ENCODE results near the gene HRC.
"Not testable (repeated sequence)": the region's sequence is repeated elsewhere in the genome, so short reads cannot be mapped to it uniquely, and the experiment has no call there.

The HRC gene

DNA sequence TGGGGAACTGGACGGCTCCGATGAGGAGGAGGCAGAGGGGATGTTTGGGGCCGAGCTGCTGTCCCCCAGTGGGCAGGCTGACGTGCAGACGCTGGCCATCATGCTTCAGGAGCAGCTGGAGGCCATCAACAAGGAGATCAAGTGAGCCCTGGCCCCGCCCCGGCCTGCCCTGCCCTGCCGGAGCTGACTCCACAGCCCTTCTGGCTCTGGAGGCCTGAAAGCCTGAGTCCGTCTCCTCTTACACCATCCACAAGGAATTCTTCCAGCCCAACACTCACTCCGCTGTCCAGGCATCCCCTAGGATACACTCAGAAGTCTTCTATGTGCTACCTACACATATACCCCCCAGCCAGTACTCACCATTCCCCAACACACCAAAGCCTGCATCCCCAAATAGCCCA, 18.4 kb downstream of the HRC start:
- in situ Hi-C loops (cut with MboI; ENCODE audit: low sequenced_read_pairs): no loop called here

DNA sequence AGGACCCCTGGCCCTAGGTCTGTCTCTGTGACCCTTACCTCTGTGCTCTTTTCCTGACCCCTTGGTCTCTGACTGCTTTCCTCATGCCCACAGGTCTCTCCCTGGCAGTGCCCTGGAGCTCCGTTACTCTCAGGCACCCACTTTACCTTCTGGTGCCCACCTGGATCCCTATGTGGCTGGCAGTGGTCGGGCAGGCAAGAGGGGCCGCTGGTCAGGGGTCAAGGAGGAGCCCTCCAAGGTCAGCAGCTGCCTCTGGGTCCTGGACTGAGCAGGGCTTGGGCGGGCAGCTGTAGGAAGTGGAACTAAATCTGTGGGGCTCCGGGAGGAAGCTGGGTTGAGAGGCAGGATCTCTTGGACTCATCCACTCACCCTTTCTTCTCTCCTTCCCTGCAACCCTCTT, 19.5 kb downstream of the HRC start:
- in situ Hi-C loops (cut with MboI; ENCODE audit: low sequenced_read_pairs): no loop called here

DNA sequence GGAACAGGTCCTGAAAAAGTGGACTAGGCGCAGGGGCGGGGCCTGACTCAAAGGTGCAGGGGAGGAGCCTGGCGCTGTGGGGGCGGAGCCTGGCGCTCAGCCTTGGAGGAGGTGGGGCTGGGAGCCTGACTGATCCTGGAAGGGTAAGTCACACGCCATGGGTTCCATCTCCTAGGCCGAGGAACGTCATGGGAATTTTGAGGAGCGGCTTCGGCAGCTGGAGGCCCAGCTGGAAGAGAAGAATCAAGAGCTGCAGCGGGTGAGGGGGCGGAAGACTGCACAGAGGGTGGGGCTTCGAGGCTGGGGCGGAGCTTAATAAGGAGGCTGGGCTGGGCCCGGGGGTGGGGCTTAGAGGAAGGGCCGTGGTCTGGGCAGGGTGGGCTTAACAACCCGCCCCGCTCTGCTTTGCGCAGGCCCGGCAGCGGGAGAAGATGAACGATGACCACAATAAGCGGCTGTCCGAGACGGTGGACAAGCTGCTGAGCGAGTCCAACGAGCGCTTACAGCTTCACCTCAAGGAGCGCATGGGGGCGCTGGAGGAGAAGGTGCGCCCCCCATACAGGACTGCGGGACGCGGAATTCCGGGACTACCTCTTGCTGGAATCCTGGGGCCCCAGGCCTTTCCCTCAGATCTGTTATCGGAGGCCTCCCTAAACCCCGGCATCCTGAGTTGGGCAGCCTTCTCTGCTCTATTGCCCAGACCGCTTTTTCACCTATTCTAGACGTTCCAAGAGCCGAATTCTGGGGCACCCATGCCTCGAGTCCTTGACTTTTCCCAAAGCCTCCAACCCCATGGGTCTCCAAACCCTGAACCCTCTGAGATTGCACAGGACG, 21.4 kb downstream of the HRC start:
- in situ Hi-C loops (cut with MboI; ENCODE audit: low sequenced_read_pairs): no loop called here

DNA sequence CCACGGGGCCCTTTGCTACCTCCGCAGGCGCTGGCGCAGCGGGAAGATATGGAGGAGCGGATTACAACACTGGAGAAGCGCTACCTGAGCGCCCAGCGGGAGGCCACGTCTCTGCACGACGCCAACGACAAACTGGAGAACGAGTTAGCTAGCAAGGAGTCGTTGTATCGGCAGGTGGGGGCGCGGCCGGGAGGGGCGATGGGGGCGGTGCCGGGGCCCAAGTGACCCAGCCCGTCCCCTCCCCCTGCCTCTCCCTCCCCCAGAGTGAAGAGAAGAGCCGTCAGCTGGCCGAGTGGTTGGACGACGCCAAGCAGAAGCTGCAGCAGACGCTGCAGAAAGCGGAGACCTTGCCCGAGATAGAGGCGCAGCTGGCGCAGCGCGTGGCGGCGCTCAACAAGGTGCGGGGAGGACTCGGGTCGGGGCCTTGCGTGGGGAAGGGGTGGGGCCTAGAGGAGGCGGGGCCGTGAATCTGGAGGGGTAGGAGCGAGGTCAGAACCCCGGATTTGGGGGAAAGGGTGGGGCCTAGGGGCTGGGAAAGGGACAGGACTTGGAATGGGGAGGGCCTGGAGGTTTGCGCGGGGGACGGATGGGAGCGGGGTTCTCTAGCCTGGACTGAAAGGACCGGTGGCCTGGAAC, 22.1 kb downstream of the HRC start:
- in situ Hi-C loops (cut with MboI; ENCODE audit: low sequenced_read_pairs): no loop called here

DNA sequence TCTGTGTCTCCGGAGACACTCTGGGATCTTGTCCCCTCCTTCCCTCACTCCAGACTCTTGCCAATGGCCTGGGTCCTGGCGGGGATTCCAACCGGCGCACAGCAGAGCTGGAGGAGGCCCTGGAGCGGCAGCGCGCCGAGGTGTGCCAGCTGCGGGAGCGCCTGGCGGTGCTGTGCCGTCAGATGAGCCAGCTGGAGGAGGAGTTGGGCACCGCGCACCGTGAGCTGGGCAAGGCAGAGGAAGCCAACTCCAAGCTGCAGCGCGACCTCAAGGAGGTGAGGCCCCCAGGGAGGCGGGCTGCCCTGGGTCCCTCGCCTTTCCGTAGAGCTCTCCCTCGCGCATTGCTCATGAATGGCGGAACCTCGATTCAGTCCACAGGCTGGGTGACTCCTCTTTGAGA, 24.9 kb downstream of the HRC start:
- in situ Hi-C loops (cut with MboI; ENCODE audit: low sequenced_read_pairs): no loop called here

DNA sequence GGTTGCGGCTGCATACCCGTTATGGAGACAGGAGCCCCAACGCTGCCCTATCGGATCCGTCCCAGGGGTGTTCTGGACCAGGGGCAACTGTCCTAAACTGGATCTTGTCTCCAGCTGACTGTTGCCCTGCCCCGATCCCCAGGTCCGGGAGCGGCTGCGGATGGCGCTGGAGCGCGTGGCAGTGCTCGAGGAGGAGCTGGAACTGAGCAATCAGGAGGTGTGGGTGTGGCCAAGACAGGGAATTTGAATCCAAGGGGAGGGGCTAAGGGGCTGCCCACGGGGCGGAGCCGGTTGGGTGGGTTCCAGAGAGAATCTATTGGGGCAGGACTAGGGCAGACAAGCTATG, 26.0 kb downstream of the HRC start:
- in situ Hi-C loops (cut with MboI; ENCODE audit: low sequenced_read_pairs): no loop called here

DNA sequence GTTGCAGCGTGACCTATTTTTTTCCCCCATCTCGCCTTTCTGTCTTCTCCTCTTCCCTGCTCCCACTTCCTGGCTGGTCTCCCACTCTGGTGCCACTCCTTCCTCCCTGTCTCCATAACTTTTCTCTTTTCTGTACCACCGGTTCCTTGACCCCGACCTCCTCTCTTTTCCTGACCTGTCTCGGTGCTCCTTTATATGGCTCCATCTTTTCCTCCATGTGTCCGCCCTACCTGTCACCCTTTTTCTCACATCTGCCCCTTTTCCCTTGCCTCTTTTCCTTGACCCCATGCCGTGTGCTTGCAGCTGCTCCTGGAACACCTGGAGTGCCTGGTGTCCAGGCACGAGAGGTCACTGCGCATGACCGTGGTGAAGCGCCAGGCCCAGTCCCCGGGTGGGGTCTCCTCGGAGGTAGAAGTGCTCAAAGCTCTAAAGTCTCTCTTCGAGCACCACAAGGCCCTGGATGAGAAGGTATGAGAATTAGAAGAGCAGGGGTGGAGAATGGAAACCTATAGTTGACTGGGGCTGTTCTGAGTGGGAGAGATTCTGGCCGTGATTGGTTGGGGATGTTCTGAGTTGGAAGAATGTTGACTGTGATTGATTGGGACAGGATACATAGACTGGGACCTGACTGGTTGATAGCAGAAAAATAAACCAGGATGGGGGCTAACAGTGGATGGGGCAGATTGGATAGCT, 26.5 kb downstream of the HRC start:
- in situ Hi-C loops (cut with MboI; ENCODE audit: low sequenced_read_pairs): no loop called here

DNA sequence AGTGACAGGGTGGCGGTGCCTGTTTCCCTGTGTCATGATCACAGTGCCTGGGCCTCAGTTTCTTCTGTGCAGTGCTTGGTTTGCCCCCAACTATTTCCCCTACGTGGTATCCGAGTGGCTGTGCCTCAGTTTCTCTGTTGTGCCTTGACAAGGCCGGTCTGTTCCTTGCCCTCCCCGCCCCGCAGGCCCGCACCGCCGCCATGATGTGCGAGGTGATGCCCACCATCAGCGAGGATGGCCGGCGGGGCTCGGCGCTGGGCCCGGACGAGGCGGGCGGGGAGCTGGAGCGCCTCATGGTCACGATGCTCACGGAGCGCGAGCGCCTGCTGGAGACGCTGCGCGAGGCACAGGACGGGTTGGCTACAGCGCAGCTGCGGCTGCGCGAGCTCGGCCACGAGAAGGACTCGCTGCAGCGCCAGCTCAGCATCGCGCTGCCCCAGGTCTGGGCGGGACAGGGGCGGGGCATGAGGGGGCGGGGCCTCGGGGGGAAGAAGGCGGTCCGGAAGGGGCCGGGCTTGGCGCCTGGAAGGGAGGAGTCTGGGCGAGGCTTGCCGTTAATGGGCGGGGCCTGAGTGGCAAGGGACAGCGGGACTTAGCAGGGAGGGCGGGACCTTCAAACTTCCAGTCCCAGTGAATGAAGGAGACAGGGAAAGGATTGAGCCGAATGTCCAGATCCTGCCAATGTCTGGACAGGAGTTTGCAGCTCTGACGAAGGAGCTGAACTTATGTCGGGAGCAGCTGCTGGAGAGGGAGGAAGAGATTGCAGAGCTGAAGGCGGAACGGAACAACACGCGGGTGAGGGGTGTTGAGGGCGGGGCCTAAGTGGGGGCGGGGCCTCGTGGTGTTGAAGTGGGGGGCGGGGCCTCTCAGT, 27.3 kb downstream of the HRC start:
- in situ Hi-C loops (cut with MboI; ENCODE audit: low sequenced_read_pairs): no loop called here

DNA sequence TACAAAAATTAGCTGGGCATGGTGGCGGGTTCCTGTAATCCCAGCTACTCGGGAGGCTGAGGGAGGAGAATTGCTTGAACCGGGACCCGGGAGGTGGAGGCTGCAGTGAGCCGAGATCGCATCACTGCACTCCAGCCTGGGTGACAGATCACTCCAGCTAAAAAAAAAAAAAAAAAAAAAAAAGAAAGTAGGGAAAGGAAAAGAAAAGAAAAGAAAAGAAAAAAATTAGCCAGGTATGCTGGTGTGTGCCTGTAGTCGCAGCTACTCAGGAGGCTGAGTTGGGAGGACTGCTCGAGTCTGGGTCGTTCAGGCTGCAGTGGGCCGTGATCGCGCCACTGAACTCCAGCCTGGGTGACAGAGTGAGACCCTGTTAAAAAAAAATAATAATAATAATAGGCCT, 28.0 kb downstream of the HRC start:
- in situ Hi-C loops (cut with MboI; ENCODE audit: low sequenced_read_pairs): not testable (repeated sequence)

DNA sequence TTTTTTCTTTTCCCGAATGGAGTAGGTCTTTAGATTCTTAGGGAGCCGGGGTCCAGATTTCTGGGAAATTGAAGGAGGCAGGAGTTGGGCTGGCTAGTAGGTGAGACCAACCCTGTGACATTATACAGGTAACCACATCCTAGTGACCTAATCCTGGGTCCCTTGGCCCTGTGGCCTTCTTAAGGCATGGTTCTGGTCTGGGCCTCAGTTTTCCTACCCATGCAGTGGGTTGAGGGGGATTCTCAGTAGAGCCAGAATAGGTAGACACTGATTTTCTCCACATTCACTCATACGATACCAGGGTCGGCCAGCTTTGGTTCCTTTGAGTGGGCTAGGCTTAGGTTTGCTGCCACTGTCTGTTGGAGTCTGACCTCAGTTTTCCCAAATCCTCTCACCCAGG, 28.6 kb downstream of the HRC start:
- in situ Hi-C loops (cut with MboI; ENCODE audit: low sequenced_read_pairs): no loop called here

DNA sequence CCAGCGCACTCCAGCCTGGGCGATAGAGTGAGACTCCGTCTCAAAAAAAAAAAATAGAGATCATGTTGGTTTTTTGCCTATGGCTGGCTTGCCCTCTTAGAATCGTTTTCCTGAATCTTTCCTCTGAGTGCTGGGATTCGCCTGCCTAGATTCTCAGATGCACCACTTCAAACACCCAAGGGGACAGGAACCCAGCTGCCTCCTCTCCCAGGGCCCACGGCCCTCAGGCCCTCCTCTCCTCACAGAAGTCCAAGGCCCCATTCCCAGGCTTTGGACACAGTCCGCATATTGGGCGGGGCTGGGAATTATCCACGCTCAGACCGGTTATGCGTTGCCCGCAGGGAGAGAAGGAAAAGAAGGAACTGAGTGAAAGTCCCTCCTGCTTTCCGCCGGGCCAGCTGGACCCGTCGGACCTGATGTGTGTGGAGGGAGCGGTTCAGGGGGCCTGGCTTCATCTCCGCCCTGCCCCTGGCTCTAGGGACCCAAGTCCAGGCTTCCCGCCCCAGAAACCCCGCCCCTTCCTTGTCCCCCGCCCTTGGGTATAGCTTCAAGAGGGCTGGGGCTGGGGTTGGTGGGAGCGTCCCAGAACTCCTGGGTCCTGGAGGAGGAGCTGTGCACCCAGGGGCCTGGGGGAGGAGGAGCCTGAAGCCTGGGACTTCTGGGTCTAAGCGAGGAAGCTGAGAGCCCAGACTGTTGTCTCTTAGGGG, 30.0 kb downstream of the HRC start:
- in situ Hi-C loops (cut with MboI; ENCODE audit: low sequenced_read_pairs): no loop called here

DNA sequence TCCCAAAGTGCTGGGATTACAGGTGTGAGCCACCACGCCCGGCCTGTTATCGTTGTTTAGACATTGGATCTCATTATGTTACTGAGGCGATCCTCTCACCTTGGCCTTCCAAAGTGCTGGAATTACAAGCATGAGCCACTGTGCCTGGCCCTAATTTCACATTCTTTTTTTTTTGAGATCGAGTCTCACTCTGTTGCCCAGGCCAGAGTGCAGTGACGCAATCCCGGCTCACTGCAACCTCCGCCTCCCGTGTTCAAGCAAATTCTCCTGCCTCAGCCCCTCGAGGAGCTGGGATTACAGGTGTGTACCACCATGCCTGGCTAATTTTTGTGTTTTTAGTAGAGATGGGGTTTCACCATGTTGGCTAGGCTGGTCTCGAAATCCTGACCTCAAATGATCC, 31.9 kb downstream of the HRC start:
- in situ Hi-C loops (cut with MboI; ENCODE audit: low sequenced_read_pairs): not testable (repeated sequence)

DNA sequence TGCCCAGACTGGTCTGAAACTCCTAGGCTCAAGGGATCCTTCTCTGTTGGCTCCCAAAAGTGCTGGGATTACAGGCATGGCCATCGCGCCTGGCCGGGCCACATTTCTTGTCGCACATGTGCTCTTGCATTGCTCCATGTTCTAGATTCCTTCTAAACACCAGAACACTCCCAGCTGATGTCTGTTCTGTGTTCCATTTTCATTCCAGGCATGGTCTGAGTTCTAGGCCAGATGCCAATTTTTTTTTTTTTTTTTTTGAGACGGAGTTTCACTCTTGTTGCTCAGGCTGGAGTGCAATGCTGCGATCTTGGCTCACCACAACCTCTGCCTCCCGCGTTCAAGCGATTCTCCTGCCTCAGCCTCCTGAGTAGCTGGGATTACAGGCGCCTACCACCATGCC, 33.4 kb downstream of the HRC start:
- in situ Hi-C loops (cut with MboI; ENCODE audit: low sequenced_read_pairs): not testable (repeated sequence)

DNA sequence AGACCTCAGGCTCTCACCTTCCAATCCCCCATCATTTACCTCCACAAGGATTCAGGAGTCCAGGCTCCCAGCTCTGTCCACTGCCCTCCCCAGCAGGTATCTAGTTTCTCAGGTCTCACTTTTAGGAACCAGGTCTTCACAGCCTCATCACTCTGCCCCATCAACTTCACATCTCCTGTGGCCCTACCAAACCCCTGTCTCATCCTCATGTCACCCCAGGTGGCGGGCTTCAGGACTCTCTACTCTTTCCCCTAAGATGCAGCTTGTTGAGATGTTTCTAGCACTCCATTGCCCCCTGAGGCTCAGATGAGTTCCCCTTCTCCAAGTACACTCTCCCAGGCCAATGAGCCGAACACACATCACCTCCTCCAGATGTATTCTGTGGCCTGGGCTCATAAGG, 34.3 kb downstream of the HRC start:
- in situ Hi-C loops (cut with MboI; ENCODE audit: low sequenced_read_pairs): no loop called here

DNA sequence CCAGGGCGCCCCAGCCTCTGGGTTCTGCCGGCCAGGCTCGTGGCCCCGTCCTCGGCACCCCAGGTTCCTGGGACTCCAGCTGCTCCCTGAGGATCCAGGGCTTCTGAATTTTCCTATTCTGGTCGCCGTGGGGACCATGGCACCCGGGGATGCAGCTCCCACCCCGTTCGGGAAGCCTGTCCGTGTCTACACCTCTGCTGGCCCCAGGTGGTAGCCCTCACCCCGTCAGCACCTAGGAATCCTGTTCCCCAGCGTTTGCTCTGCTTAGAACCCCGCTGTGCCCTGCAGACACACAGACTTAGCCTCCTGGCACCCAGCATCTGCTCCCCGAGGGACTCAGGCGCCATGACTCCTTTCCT, 34.9 kb downstream of the HRC start:
- in situ Hi-C loops (cut with MboI; ENCODE audit: low sequenced_read_pairs): no loop called here

DNA sequence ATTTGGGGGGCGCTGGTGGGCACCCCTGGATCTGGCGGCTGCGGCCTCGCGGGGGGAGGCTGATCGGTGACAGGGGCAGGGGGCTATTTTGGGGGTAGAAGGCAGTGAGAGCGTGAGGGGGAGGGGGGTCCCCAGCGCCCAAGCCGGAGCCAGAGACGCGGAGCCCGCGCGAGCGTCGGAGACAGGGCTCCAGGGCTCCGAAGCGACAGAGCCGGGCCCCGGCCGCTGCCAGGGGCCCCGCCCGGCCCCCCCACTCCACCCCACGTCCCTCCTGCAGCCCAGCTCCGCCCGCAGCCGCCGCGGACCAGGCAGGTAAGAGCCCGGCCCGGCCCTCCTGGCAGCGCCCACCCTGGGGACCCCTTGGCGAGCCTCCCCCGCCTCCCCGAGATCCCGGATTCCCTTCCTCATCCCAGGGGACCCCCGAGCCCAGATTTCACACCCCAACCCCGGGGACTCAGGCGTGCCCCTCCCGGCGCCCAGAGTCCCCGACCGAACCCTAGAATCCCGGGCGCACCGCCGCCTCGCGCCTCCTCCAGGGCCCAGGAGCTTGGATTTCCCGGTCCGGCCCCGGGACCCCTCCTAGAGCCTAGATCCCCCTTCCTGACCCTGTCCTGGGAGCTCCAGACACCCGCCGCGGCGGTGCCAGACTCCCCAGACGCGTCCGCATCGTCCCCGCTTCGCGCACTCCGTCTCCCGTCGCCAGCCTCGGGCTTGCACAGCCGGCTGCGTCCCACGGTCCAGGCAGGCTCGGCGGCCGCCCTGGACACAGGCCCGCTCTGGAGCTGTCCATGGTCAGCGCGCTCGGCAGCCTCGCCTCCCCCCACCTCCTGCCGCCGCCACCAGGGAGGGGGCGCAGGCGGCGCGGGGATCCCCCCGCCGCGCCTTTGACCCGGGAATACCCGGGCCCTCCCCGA, 35.5 kb downstream of the HRC start, which contains the start of gene PPFIA3:
TSS of gene PPFIA3 (plus strand) at position 134 of the 914 bp plus-strand sequence. CDS start 8,330 bp downstream, outside the sequence.
- in situ Hi-C loops (cut with MboI; ENCODE audit: low sequenced_read_pairs): no loop called here

DNA sequence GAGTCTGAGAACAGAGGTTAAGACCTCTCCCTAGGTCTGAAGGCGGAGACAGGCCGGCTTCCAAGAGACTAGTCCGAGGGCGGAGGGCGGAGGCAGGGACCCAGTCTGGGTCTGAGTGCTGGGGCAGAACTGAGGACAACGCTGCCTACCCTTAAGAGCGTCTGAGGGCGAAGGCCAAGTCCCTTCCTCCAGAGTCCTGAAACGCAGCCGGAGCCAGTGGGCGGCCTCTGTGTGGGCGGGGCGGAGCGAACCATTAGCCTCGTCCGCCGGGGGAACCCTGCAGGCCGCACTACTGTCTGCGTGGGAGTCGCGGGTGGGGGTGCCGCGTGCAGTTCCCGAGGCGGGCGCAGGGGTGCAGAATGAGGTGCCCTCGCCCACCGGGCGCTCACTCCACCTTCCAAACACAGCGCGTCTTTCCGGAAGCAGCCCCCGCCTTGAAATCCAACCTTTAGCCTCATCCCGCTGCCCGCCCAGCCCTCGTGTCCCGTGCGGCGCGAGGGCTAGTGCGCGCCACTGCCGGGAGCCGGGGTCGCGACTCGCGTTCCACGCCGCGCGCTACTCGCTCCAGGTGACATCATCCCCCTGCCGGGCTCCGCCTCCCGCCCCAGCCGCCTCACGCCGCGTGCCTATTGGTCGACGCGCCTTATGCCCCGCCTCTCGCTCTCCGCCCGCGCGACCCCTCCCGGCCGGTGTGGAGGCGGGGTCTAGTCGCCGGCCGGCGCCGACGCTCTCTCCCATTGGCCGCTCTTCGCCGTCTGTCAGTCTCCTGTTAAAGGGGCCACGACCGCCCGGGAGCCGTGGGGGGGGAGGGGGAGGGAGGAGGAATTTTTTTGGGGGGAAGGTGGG, 36.4 kb downstream of the HRC start, which contains the start of gene C19orf73:
TSS of gene C19orf73 (minus strand) at position 579 of the 846 bp plus-strand sequence. CDS start at position 458, 121 bp downstream.
- in situ Hi-C loops (cut with MboI; ENCODE audit: low sequenced_read_pairs): no loop called here
